Measurements from ENCODE around the gene SLC6A12.
"Not testable (repeated sequence)": the region's sequence is repeated elsewhere in the genome, so short reads cannot be mapped to it uniquely, and the experiment has no call there.

The SLC6A12 gene

GRCh38 chr12:236445-236844, 22.5 kb upstream of the SLC6A12 start:
- no peak overlapping the region for H3K4me3 ChIP-seq (replicated peaks; ENCODE audit: low read depth, low read length)
- no peak for DNase-seq (ENCODE audit: extremely low read depth, low read depth)
- no peak for TF ChIP-seq CTCF (IDR thresholded peaks at IDR 0.05; ENCODE audit: low read depth, low read length, missing control alignments)

DNA sequence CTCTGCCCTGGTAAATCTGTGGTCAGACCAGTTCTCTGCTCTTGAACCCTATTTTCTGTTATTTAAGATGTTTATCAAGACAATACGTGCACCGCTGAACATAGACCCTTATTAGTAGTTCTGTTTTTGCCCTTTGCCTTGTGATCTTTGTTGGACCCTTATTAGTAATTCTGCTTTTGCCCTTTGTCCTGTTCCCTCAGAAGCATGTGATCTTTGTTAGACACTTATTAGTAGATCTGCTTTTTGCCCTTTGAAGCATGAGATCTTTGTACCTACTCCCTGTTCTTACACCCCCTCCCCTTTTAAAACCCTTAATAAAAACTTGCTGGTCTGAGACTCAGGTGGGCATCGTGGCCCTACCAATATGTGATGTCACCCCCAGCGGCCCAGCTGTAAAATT, 22.0 kb upstream of the SLC6A12 start:
- H3K4me3 ChIP-seq (replicated peaks; ENCODE audit: low read depth, low read length); DNase-seq (ENCODE audit: extremely low read depth, low read depth): not testable (repeated sequence)

DNA sequence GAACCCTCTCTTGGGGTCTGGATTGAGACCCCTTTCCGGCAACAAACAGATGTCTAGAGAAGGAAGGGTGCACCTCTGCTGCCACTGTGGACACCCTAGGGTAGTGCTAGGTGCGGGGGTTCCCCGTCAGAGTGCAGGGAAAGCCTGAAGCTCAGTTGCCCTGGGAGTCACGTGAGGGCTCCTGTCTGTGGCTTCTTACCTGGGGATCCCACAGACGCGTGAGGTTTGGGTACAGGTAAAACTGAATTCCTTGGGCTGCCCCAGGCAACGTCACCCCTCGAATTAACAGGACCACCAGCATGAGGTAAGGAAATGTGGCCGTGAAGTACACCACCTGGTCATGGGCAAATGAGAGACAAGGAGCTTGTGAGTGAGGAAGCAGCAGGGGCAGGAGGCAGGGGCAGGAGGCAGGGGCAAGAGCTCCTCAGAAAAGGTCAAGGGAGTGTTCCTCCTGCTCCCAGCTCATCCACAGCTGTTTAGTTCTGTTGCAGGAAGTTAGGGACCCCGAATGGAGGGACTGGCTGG, 21.0 kb upstream of the SLC6A12 start:
- no peak for DNase-seq (ENCODE audit: extremely low read depth, low read depth)
- no peak for TF ChIP-seq CTCF (IDR thresholded peaks at IDR 0.05; ENCODE audit: low read depth, low read length, missing control alignments)

DNA sequence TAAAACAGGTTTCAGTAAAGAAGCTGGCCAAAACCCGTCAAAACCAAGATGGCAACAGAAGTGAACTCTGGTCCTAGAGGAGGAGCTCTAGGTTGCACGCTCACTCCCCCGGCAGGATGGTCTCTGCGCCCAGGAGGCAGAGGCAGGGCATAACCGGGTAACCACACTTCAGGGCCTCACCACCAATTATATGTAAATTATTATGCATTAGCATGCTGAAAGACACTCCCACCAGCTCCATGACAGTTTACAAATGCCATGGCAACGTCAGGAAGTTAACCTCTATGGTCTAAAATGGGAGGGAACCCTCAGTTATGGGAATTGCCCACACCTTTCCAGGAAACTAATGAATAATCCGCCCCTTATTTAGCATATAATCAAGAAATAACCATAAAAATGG, 20.1 kb upstream of the SLC6A12 start:
- H3K4me3 ChIP-seq (replicated peaks; ENCODE audit: low read depth, low read length) = no peak overlapping the region
- no peak for DNase-seq (ENCODE audit: extremely low read depth, low read depth)
- no peak for TF ChIP-seq CTCF (IDR thresholded peaks at IDR 0.05; ENCODE audit: low read depth, low read length, missing control alignments)

More for the DNA sequence above, 21.0 kb upstream of the SLC6A12 start:
- H3K4me3 ChIP-seq (replicated peaks; ENCODE audit: low read depth, low read length) = no peak overlapping the region

- no peak for TF ChIP-seq CTCF (IDR thresholded peaks at IDR 0.05; ENCODE audit: low read depth, low read length, missing control alignments)
- no peak overlapping the region for H3K4me3 ChIP-seq (replicated peaks; ENCODE audit: low read depth, low read length)
- no peak for DNase-seq (ENCODE audit: extremely low read depth, low read depth)
Observed at GRCh38 chr12:233615-233968, 19.6 kb upstream of the SLC6A12 start.

DNA sequence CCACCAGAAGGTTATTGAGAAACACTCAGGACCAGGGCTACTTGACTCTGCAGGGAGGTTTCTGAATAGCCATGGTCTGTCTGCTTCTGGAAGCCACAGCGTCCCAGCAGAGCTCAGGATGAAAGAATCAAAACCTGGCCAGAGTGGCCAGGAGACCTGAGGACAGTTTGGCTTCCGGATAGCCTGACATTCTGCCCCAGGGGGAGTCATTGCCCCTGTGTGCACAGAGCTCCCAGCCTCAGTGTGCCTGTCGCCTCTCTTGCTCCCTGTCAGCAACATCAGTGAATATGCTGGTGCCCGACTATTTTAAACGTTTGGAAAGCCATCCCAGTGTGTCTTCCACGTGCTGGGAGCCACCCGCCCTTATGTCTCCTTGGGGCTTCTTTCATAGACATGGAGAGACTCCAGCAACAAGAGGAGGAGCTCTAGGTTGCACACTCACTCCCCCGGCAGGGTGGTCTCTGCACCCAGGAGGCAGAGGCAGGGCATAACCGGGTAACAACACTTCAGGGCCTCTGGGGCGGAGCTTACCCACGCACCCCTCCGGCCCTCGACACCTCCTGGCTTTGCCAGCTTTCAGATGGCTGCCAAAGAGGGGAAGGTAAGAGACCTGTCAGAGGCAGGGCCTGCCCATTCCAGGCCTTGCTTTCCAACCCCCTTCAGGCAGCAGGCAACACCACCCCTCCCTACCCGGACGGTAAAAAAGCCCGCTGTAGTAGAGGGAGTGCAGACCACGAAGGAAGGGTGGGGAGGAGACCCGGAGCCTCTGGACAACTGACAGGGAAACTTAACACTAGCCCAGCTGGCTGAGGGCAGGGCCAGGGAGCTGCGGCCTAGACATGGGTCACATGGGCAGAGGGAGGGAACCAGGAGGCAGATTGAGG, 19.0 kb upstream of the SLC6A12 start:
- no peak for TF ChIP-seq CTCF (IDR thresholded peaks at IDR 0.05; ENCODE audit: low read depth, low read length, missing control alignments)
- H3K4me3 ChIP-seq (replicated peaks; ENCODE audit: low read depth, low read length) = no peak overlapping the region
- no peak for DNase-seq (ENCODE audit: extremely low read depth, low read depth)

- no peak for TF ChIP-seq CTCF (IDR thresholded peaks at IDR 0.05; ENCODE audit: low read depth, low read length, missing control alignments)
- no peak for DNase-seq (ENCODE audit: extremely low read depth, low read depth)
- no peak overlapping the region for H3K4me3 ChIP-seq (replicated peaks; ENCODE audit: low read depth, low read length)
Observed at GRCh38 chr12:230925-231671, 17.1 kb upstream of the SLC6A12 start.
